Osteocyte (in vitro differentiated cells): Measurements from ENCODE around the gene RAB31. TPM values are rescaled to one million over a fixed set of nuclear protein-coding genes. Genes with fewer than 3 reads are reported as not detected.
"Not testable (repeated sequence)": the region's sequence is repeated elsewhere in the genome, so short reads cannot be mapped to it uniquely, and the experiment has no call there.

ENCODE experiments used
- DNase-seq: peaks from one replicate; pipeline ENCODE4 v3.0.0; 2021; ENCODE audit warnings: mixed read lengths; ENCODE audit not compliant: unreplicated experiment; ENCODE audit errors: extremely low spot score
- H3K27ac Mint-ChIP-seq: one replicate; pipeline ENCODE4 v1.8.0; 2021; ENCODE audit warnings: mild to moderate bottlenecking, mixed read lengths; ENCODE audit not compliant: unreplicated experiment
- H3K27me3 Mint-ChIP-seq: one replicate; pipeline ENCODE4 v1.8.0; 2021; ENCODE audit warnings: mixed read lengths; ENCODE audit not compliant: unreplicated experiment
- H3K36me3 Mint-ChIP-seq: one replicate; pipeline ENCODE4 v1.8.0; 2021; ENCODE audit warnings: mixed read lengths; ENCODE audit not compliant: unreplicated experiment
- H3K4me1 Mint-ChIP-seq: one replicate; pipeline ENCODE4 v1.8.0; 2021; ENCODE audit warnings: mixed read lengths; ENCODE audit not compliant: unreplicated experiment
- H3K4me3 Mint-ChIP-seq: one replicate; pipeline ENCODE4 v1.8.0; 2021; ENCODE audit warnings: mild to moderate bottlenecking, moderate library complexity, mixed read lengths; ENCODE audit not compliant: unreplicated experiment
- H3K9me3 Mint-ChIP-seq: one replicate; pipeline ENCODE4 v1.8.0; 2021; ENCODE audit warnings: mixed read lengths; ENCODE audit not compliant: unreplicated experiment
- CTCF ChIP-seq: fragments of 200-600 bp; sonication (generic); IDR thresholded peaks from 2 replicates; pipeline ENCODE4 v1.5.0; 2021; ENCODE audit warnings: antibody characterized with exemption, mild to moderate bottlenecking, moderate library complexity
- total RNA-seq: library from RNA; stranded (reverse); gene quantifications from 2 replicates; pipeline ENCODE4 v1.2.1, GENCODE V29; 2021

The RAB31 gene
- total RNA-seq, 1 donor from 2014 or later: 90.8 TPM

- no peak overlapping the region for H3K4me3 Mint-ChIP-seq
- H3K27me3 Mint-ChIP-seq: no peaks in the 10 kb centered on the region
- TF ChIP-seq CTCF: no peak
- H3K9me3 Mint-ChIP-seq: no peaks in the 10 kb centered on the region
- no peaks in the 10 kb centered on the region for H3K36me3 Mint-ChIP-seq
- no peaks in the 10 kb centered on the region for H3K4me1 Mint-ChIP-seq
- DNase-seq: no peak
- no peak overlapping the region for H3K27ac Mint-ChIP-seq
Observed at GRCh38 chr18:9897129-9897528, 189.0 kb downstream of the RAB31 start.

- H3K27ac Mint-ChIP-seq, H3K4me1 Mint-ChIP-seq, H3K36me3 Mint-ChIP-seq, H3K4me3 Mint-ChIP-seq, H3K27me3 Mint-ChIP-seq, H3K9me3 Mint-ChIP-seq, DNase-seq: not testable (repeated sequence)
Observed at GRCh38 chr18:9897787-9898291, 189.7 kb downstream of the RAB31 start.

- no peaks in the 10 kb centered on the region for H3K36me3 Mint-ChIP-seq
- H3K27me3 Mint-ChIP-seq: no peaks in the 10 kb centered on the region
- no peak overlapping the region for H3K4me3 Mint-ChIP-seq
- H3K27ac Mint-ChIP-seq: no peak overlapping the region
- DNase-seq: no peak
- no peak for TF ChIP-seq CTCF
- H3K9me3 Mint-ChIP-seq: no peaks in the 10 kb centered on the region
- no peaks in the 10 kb centered on the region for H3K4me1 Mint-ChIP-seq
Observed at GRCh38 chr18:9898792-9899549, 190.9 kb downstream of the RAB31 start.

- H3K27ac Mint-ChIP-seq, H3K36me3 Mint-ChIP-seq, H3K9me3 Mint-ChIP-seq, H3K27me3 Mint-ChIP-seq, H3K4me1 Mint-ChIP-seq, DNase-seq, H3K4me3 Mint-ChIP-seq: not testable (repeated sequence)
Observed at GRCh38 chr18:9899550-9899930, 191.4 kb downstream of the RAB31 start.

GRCh38 chr18:9900699-9901098, 192.6 kb downstream of the RAB31 start:
- Mint-ChIP-seq H3K27ac (no peak overlapping the region), H3K27me3 (no peaks in the 10 kb centered on the region), H3K36me3 (no peaks in the 10 kb centered on the region), H3K4me3 (no peak overlapping the region), H3K4me1 (no peaks in the 10 kb centered on the region), H3K9me3 (no peaks in the 10 kb centered on the region)
- DNase-seq: no peak
- TF ChIP-seq CTCF: no peak

- DNase-seq: no peak
- Mint-ChIP-seq H3K27me3 (no peaks in the 10 kb centered on the region), H3K36me3 (no peaks in the 10 kb centered on the region), H3K4me1 (no peaks in the 10 kb centered on the region), H3K4me3 (no peak overlapping the region), H3K9me3 (no peaks in the 10 kb centered on the region), H3K27ac (no peak overlapping the region)
- TF ChIP-seq CTCF: no peak
Observed at GRCh38 chr18:9901377-9901776, 193.3 kb downstream of the RAB31 start.

- not testable (repeated sequence) for H3K27me3 Mint-ChIP-seq, H3K9me3 Mint-ChIP-seq, H3K4me3 Mint-ChIP-seq, H3K36me3 Mint-ChIP-seq, DNase-seq, H3K4me1 Mint-ChIP-seq, H3K27ac Mint-ChIP-seq
Observed at GRCh38 chr18:9902264-9902663, 194.2 kb downstream of the RAB31 start.
